ENCODE results near the gene CABLES2.
A peak's percentile ranks its signal among the peaks of the same experiment; 100 is the strongest.

CABLES2 gene

GRCh38 chr20:62370115-62370806 is 36.8 kb downstream of the CABLES2 start:
- DNase-seq, result no peak

GRCh38 chr20:62369815-62370114 is 37.3 kb downstream of the CABLES2 start:
- no peak for DNase-seq

GRCh38 chr20:62368976-62369814 is 37.9 kb downstream of the CABLES2 start:
- DNase-seq, result peak; percentile 89

- peak; percentile 92 for DNase-seq
Measured at GRCh38 chr20:62368392-62368975, 38.6 kb downstream of the CABLES2 start.

GRCh38 chr20:62367633-62368391 is 39.3 kb downstream of the CABLES2 start:
- DNase-seq, result peak; percentile 82

GRCh38 chr20:62367136-62367632 is 39.9 kb downstream of the CABLES2 start, which contains the start of gene LAMA5:
Gene LAMA5, minus strand, starts transcription at chr20:62367312. Its CDS starts 67 bp downstream, at chr20:62367245.
- peak; percentile 78 for DNase-seq

- peak; percentile 88 for DNase-seq
Measured at GRCh38 chr20:62366370-62367135, 40.5 kb downstream of the CABLES2 start.

- DNase-seq, result peak; percentile 90
Measured at GRCh38 chr20:62365814-62366369, 41.2 kb downstream of the CABLES2 start.

- peak; percentile 52 for DNase-seq
Measured at GRCh38 chr20:62364911-62365736, 42.0 kb downstream of the CABLES2 start.

- peak; percentile 70 for DNase-seq
Measured at GRCh38 chr20:62363920-62364851, 42.9 kb downstream of the CABLES2 start.

GRCh38 chr20:62362991-62363919 is 43.8 kb downstream of the CABLES2 start:
- peak; percentile 75 for DNase-seq

GRCh38 chr20:62362590-62362940 is 44.5 kb downstream of the CABLES2 start:
- DNase-seq, result peak; percentile 51

- peak; percentile 94 for DNase-seq
Measured at GRCh38 chr20:62361799-62362589, 45.1 kb downstream of the CABLES2 start.

GRCh38 chr20:62360854-62361798 is 46.0 kb downstream of the CABLES2 start:
- peak; percentile 69 for DNase-seq

GRCh38 chr20:62359491-62360121 is 47.5 kb downstream of the CABLES2 start:
- peak; percentile 55 for DNase-seq

GRCh38 chr20:62359043-62359490 is 48.0 kb downstream of the CABLES2 start:
- peak; percentile 48 for DNase-seq
